Frontal cortex (tissue), 4 donors: ENCODE results near the gene PGM5. TPM values are rescaled to one million over a fixed set of nuclear protein-coding genes. Genes with fewer than 3 reads are reported as not detected.

Experiments used
- DNase-seq, 2 donors: peaks; one replicate each; pipeline ENCODE4 v3.0.0; 2012; ENCODE audit warnings: low spot score in 2 of 2
- FAIRE-seq: peaks from 2 replicates; lab custom pipeline; 2012; peaks lifted over from hg19 to GRCh38; lab: Jason Lieb, UNC
- total RNA-seq: library from RNA; depleted of rRNA; stranded (reverse); fragments of >200 nt; gene quantifications from one replicate; pipeline ENCODE4 v1.2.3, GENCODE V29; 2014
- donor health status: control.
- donor health status: control.
- donor health status: control.

PGM5 gene
- total RNA-seq, 1 donor from 2014 or later, result 3.3 TPM

DNA sequence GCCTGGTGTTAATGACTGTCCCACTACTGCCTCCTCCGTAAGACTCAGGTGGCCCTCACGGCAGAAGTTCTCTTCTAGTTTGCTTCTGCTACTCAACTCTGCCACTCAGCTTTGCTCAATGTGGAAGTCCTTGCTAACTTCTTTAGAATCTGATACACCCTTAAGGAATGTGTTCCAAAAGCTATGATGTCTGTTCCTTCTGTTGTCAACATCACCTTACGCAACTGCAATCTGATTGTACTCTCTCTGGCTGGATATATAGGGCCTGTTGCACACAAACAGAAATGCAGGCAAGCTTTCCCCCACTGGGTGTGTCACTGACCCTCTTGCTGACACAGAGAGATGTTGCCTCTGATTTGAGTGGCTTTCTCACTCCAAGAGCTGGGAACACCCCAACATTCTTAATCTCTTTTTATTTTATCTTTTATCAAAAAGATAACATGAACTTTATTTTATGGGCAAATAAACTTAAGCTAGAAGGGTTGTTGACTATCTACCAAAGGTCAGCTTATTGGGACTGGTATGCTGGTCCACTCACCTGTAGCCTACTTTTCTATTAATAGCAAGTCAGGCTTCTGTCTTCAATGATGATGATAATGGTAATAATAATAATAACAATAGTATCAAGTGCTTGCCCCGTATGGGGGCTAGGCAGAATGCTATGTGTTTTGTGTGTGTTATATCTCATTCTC lies 159.1 kb downstream of the PGM5 start:
- FAIRE-seq (no peak), DNase-seq (no peak)

DNA sequence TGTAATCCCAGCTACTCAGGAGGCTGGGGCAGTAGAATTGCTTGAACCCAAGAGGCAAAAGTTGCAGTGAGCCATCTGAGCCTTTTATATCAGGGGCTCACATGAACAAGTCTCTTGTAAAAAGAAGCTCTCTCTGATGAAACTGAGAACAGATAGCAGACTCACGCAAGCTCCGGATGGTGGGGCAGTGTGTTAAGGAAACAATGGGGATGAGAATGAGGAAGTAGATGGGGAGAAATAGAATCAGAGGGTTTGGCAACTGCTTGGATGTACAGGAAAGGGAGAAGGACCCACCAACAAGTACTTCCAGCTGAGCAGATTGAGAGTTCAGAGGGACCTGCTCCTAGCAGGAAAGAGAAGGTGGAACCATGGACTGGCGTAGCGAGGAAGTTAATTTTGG lies 165.7 kb downstream of the PGM5 start:
- DNase-seq (no peak), FAIRE-seq (no peak)

DNA sequence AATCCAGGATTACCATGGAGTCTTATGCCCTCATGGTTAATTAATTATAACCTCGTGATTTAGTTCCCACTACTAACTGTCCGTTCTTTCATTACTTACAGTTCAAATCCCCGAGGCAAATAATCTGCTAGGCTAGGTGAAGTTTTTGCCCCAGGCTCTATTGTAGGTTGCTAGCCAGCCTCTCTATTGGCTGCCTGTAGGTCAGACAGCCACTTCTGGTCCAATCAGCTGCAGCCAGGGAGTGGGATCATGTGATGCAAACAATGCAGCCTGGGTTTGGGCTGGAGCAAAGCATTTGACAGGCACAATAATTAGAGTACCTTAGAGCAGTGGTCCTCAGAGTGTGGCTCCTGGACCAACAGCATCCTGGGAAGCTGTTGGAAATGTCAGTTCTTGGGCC lies 166.5 kb downstream of the PGM5 start:
- DNase-seq (no peak), FAIRE-seq (no peak)

DNA sequence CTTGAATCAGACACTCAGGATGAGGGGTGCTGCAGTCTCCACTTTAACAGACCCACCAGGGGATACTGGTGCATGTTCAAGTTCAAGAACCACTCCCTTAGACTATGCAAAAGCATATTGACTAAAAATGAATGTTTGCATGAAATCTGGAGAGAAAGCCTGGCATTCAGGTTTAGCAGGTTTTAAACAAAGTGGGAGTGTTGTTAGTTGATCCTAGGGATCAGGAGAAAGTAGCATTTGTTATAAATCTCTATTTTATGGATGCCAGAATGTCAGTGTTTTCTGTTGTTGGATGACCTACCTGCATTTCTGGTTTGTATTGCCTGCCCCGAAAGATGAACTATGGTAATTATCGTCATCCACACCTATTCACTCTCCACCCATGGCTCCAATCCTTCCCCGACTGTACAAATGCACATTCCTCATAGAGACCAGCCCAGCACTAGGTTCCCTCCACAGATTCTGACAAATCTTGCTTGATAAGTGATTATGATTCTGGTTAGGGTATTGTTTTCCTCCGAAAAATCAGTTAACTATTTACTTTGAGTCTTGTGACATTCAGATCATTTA lies 167.0 kb downstream of the PGM5 start:
- no peak for FAIRE-seq
- DNase-seq, result no peak

DNA sequence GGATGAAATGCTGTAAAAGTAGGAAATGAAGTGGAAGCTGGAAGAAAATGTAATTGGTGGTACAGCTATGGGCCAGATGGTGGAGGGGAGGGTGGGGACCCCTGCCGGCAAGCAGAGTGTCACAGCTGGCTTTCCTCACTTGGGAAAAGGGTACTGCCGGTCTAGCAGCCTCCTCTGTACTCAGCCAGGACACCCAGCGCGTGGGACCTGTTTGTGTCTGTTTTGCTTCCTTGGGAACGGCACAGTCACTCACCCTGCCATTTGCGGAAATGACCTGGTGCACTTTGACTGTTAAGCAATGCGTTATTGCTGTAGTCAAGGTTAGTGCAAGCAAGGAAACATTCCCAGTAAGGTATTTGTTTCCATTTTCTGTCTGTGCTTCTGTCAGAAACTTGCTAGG lies 174.2 kb downstream of the PGM5 start:
- DNase-seq (no peak), FAIRE-seq (no peak)

DNA sequence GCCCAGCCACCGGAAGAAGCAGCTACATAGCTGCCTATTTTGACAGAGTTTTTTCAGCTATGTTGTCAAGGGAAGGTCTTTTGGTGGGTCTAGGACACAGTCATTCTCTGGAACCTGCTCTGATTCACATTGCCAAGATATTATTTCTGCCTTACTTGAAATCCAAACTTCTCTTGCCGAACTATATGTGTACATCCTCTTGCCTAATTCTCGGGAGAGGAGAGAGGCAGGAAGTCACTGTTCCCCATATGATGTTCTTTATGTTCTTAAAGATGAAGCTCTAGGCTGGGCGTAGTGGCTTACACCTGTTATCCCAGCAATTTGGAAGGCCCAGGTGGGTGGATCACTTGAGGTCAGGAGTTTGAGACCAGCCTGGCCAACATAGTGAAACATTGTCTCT lies 175.7 kb downstream of the PGM5 start:
- FAIRE-seq (no peak), DNase-seq (no peak)

DNA sequence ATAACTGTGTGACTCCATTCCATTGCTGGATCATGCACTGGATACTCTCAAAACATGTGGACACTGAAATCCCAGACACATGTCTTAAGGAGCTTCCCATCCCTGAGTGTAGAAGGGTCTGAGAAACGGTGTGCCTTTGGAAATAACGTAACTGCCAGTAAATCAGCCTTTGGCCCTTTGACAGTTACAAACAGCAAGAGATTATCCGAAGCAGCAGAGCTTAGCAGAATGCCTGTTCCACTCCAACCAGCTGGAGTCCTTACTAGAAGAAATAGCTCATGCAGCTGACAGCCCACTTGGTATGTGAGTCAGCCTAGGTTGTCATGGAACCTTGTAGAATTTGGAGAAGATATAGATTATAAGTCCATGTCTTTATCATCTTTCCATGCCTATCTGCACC lies 177.3 kb downstream of the PGM5 start:
- DNase-seq (no peak), FAIRE-seq (no peak)

DNA sequence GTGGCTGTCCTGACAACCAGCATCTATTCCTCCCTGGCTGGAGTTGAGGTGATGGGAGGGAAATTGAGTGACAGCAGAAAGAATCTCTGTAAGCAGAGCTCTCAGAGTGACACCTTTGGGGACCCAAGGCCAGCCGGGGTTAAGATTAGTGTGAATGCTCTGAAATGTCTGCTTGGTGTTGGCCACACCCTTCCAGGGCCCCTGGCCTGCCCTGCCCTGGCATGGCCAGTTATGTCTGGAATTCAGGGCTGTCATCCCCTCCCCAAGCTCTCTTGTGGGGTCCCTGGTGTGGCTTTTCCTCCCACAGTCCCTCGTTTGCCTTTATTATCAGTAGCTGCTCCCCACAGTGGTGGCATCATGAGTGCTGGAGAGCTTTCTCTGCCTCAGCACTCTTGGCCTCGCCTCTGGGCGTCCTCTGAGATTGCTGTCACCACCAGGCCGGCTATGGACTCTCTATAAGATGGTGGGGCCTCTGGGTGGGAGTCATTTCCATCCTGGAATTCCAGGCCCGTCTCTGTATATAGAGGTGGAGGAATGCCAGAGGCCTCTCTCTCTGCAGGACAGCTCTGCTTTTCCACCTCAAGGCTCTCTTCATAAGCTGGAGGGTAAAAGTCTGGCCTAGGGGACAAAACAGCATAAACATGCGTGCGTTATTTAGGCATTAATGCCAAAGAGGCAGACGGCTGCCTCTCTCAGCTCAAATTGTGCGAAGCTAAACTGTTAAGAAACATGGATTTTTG lies 180.6 kb downstream of the PGM5 start:
- FAIRE-seq (no peak), DNase-seq (no peak)

DNA sequence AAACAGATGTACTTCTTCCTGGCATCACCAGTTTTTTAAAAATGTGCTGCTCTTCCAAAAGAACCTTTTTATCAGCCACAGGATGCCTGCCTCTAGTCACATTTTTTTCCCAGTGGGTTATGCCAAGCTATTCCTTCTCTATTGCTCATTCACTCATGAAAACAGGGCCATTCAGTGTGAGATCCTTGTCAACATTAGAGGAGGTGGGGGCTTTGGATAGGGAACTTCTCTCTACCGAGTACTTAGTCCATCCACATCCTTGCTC lies 181.1 kb downstream of the PGM5 start:
- DNase-seq (no peak), FAIRE-seq (no peak)

DNA sequence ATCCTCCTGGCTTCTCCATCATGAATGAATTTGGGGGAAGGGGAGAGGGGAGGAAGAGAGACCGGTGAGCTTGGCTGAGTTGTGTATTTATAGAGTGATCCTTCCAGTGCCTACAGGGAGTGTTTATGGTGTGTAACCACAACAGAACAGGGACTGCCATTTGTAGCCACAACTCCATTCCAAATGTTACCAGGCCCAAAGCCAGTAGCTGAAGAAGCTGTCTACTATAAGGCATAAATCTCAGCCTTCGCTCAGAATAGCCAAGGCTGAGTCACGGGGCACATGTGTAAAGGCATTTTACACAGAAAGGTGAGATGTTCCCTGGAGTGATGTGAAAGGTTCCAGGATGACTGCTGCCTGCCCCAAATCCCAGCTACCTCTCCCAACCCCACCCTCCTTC lies 181.8 kb downstream of the PGM5 start:
- no peak for FAIRE-seq

DNA sequence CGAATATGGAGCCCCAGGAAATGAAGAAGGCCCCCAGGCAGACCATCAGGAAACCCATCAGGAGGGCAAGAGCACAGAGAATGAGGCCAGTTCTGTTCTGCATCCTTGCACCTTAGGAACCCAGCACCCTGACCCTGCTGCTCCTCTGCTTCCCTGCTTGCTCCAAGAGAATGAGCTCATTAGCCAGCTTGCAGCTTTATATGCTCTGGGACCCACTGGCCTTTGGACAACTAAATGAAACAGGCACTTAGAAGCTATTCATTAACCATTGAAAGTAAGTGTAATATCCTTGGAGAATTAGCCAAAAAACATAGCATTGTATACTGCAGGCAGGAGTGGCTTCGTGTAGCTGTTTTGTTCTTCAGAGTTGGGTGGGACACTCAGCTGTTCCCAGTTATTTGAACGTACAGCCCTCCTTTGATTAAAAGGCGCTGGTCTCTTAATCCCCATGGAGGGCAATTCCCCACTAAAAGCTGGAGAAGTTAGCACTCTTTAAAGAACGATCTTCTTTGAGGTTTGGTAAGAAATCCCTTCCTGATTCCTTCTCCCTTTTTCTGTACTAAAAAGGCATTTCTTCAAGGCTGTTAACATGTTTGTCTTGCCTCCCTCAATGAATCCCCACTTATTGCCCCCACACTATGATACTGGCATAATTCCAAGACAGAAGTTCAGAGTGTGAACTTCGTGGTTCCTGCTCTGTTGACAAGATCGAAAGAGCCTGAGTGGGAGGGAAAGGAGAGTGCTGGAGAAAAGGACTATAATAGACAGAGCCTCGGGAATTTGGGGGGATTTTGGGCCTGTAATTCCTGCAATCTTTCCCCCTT lies 184.5 kb downstream of the PGM5 start, which contains the start of gene TMEM252:
Gene TMEM252 (minus strand): TSS at position 172 of the 824 bp plus-strand sequence. CDS start 69 bp downstream, at position 103.
- FAIRE-seq, result no peak
- no peak for DNase-seq

More for the DNA sequence above, 181.8 kb downstream of the PGM5 start:
- no peak for DNase-seq

DNA sequence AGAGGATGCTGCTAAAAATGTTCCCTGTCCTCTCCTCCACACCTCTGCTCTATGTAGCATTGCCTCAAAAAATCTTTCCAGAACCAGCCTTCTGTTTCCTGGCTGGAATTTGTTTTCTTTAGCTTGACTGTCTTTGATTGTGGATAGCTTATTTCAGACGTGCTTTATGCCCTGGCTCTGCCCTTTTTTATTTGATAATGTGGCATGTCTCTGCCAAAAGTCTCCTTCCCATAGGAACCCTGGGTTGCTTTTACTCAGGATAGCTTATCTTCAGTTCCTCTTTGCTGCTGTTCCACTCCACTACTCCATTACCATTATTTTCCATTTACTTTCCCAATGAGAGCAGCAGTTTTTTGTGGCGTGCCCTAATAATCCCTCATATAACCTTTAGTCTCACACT lies 185.2 kb downstream of the PGM5 start:
- FAIRE-seq (no peak), DNase-seq (no peak)

DNA sequence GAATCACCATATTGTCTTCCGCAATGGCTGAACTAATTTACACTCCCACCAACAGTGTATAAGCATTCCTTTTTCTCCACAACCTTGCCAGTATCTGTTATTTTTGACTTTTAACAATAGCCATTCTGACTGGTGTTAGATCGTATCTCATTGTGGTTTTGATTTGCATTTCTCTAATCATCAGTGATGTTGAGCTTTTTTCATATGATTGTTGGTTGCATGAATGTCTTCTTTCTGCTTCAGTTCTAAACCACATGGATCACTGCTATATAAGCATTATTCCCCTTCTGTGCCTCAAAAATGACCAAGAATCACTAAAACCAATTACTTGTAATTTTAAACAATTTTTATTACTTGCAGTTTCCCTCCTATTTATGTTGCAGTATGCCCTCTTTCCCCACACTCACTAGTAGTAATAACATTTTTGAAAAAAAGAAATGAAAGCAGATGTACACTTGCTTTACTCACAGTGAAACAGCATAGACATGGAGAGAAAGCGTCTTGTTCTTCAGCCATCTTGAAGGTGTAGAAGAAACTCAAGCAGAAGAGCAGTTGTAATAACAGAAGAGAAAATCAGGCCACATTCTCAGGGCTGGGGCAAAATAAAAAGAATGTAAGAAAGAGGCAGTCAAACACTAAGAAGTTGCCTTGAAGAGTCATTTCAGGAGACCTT lies 188.8 kb downstream of the PGM5 start:
- no peak for DNase-seq
- FAIRE-seq, result no peak

DNA sequence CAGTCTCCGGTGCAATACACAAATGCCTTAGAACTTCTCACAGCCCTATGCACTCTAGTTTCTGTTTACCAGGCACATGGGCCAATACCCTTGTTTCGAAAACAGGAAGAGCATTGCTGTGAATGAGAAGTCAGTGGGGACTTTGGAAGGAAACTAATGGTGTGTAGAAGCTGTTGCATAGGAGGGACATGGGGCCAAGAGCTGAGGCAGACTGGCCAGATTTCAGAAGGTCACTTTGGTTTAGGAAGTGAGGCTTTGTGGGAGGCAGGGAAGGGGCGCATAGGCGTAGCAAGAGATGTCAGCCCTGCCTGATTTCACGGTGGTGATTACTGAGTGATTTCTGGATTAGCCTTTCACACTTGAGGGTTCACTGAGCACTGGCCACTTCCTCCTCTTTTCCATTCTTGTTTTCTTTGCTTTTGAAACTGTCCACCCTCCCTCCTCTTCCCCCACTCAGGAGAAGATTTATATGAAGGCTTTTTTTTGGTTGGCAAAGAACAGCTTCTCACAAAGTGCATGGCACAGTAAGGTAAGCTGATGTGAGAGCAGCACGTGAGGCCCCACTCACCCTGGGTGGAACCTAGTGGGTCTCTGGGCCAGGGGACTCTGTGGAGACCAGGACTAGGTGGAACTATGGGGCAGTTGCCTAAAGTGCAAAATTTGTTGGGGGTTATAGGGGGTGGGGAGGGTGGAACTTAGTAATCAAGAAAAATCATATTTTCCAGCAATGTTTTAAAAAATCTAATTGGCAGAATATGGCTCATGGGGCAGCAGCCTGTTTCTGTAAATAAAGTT lies 190.4 kb downstream of the PGM5 start:
- DNase-seq (no peak), FAIRE-seq (no peak)

DNA sequence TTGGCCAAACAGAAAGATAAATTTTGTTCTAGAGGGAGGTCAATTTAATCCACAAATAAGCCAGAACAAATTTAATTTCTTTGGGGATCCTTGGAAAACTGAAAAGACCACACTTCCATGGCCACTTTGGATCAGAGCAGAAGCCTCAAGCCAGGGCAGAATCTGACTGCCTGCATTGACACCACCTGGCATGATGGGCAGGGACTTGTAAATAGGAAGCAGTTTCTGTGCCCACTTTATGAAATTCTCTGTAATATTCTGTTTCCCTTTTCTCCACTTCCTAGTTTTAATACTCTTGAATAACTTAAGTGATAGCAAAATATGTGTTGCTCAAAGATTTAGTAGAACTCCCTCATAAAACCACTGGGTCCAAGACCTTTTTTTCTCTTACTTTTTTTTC lies 191.0 kb downstream of the PGM5 start:
- no peak for FAIRE-seq

DNA sequence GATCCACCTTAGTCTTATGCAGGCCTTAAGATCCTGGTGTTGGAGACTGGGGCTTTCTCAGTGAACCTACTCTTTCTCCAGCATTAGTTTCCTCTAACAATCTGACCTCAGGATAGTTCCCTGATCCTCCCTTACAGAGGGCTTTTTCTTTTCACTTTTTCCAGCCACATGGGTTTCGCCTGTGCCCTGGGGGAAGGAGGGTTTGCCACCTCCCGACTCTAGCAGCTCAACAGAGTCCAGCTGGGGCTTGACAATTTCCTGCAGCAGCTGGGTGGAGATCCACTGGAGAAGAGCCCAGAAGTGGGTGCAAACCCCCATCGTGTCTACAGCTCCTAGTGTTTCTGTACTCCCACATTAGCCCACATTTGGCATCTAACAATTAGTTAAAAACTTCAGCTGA lies 191.8 kb downstream of the PGM5 start:
- FAIRE-seq, result no peak

More for the DNA sequence above, 191.0 kb downstream of the PGM5 start:
- no peak for DNase-seq

DNA sequence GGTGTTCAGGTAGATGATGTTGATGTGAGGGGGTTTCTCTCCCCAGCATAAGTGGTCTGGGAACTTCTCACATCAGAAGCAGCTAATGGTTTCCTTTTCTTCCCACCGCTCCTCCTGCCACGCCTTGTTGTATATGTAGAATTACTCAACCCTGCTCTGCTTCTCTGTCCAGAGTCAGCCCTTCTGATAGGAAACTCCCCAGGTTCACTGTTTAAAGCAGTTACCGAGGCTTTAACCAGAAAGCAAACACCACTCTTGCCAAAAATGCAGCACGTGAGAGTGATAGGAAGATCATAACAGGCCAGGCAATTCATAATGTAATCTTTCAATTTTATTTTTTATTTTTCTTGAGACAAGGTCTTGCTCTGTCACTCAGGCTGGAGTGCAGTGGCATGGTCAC lies 194.8 kb downstream of the PGM5 start:
- FAIRE-seq, result no peak
- no peak for DNase-seq

More for the DNA sequence above, 191.8 kb downstream of the PGM5 start:
- no peak for DNase-seq

DNA sequence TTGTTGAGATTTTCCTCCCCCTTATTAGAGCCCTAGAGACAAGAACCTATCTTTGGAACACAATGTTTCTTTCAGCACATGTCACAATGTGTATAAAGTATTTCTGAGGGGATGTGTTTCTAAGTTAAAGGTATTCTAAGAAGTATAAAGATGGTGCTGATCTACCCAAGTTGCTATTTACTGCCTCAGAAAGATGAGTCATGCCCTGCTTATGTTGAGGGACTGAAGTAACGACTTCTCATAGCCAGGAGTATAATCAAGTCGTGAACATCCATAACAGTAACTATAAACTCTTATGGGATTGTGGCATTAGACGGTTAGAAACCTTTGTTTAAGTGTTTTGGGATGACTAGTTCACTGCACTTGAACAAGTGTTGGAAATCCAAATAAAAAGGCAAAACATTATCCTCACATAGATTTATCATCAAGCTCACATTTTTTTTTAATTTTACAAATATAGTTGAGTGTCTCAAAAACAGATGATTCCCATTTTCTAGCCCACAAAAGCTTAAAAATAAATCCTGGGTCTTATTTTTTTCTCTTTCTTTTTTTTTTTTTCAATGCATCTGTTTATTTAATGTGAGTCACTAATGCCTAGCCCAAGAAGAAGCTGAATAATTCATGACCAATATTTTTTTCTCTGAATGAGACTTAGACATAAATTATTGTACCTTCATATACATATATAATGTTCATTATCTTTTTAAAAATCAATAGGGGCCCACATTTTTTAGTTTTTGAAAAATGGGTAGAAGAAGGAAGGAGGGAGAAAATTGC lies 196.5 kb downstream of the PGM5 start:
- FAIRE-seq (no peak), DNase-seq (no peak)
